WERI-Rb-1 (cell line): ENCODE measurements around the gene SIM2.

Experiments used
- DNase-seq: peaks from one replicate; pipeline ENCODE4 v3.0.0-alpha.2; 2020
- H3K27ac ChIP-seq: fragments of 250-450 bp; sonication (Bioruptor Pico); 2 replicates; pipeline ENCODE4 v1.5.1; 2020; ENCODE audit warnings: mild to moderate bottlenecking, moderate library complexity
- H3K27me3 ChIP-seq: fragments of 250-450 bp; sonication (Bioruptor Pico); 2 replicates; pipeline ENCODE4 v1.5.1; 2021; ENCODE audit warnings: mild to moderate bottlenecking, low read depth, moderate library complexity; ENCODE audit not compliant: insufficient read depth, severe bottlenecking
- H3K36me3 ChIP-seq: fragments of 250-450 bp; sonication (Bioruptor Pico); 2 replicates; pipeline ENCODE4 v1.5.1; 2020; ENCODE audit warnings: mild to moderate bottlenecking, moderate library complexity
- H3K4me3 ChIP-seq: 2 replicates; pipeline ENCODE4 v1.5.1; 2011; ENCODE audit warnings: low read depth, mild to moderate bottlenecking, control low read depth, low read length
- H3K9me3 ChIP-seq: fragments of 250-450 bp; sonication (Bioruptor Pico); 2 replicates; pipeline ENCODE4 v1.5.1; 2021; ENCODE audit warnings: mild to moderate bottlenecking, moderate library complexity; ENCODE audit not compliant: severe bottlenecking
- TF ChIP-seq, protein P1 (sequence below): IDR thresholded peaks from 2 replicates; pipeline ENCODE4 v1.5.1; 2011; ENCODE audit warnings: low read depth, mild to moderate bottlenecking, control low read depth, inconsistent platforms, low read length

SIM2 gene

DNA sequence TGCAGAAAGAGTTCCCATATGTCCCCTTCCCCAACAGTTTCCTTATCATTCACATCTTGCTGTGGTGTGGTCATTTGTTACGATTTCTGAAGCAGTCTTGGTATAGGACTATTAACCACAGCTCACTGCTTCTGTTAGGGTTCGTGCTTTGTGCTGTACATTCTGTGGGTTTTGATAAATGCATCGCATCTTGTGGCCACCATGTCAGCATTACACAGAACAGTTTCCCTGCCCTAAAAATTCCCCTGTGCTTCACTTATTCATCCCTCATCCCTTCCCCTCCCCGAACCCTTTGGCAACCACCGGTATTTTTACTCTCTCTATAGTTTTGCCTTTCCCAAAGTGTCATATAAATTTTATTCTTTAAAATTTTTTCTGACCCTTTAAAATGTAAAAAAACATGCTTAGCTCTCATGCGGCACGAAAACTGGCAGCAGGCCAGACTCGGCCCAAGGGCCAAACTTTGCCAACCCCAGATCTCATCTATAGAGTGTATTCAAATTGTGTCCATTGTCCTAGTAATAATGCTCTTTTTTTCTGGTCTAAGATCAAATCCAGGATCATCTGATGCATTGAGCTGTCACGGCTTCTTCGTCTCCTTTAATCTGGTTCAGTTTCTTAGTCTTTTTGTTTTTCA lies 78.2 kb downstream of the SIM2 start:
- no peak overlapping the region for H3K27ac ChIP-seq

DNA sequence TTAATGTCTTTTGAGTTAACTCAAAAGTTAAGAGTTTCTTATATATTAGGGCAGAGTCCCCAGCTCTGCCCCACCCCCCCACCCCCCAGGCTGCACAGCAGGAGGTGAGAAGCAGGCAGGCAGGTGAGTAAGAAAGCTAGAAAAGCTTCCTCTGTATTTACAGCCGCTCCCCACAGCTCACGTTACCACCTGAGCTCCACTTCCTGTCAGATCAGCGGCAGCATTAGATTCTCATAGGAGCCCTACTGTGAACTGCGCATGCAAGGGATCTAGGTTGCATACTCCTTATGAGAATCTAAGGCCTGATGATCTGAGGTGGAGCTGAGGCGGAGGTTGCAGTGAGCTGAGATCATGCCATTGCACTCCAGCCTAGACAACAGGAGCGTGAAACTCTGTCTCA lies 81.9 kb downstream of the SIM2 start:
- H3K27ac ChIP-seq = no peak overlapping the region
- TF ChIP-seq, protein P1, sequence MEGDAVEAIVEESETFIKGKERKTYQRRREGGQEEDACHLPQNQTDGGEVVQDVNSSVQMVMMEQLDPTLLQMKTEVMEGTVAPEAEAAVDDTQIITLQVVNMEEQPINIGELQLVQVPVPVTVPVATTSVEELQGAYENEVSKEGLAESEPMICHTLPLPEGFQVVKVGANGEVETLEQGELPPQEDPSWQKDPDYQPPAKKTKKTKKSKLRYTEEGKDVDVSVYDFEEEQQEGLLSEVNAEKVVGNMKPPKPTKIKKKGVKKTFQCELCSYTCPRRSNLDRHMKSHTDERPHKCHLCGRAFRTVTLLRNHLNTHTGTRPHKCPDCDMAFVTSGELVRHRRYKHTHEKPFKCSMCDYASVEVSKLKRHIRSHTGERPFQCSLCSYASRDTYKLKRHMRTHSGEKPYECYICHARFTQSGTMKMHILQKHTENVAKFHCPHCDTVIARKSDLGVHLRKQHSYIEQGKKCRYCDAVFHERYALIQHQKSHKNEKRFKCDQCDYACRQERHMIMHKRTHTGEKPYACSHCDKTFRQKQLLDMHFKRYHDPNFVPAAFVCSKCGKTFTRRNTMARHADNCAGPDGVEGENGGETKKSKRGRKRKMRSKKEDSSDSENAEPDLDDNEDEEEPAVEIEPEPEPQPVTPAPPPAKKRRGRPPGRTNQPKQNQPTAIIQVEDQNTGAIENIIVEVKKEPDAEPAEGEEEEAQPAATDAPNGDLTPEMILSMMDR = no peak
- H3K27me3 ChIP-seq = no peaks in the 10 kb centered on the region
- no peaks in the 10 kb centered on the region for H3K9me3 ChIP-seq
- no peak for DNase-seq
- no peaks in the 10 kb centered on the region for H3K36me3 ChIP-seq
- H3K4me3 ChIP-seq = no peak overlapping the region

More for the DNA sequence above, 78.2 kb downstream of the SIM2 start:
- TF ChIP-seq, protein P1 = no peak
- Histone ChIP-seq H3K9me3 (no peaks in the 10 kb centered on the region), H3K27me3 (no peaks in the 10 kb centered on the region), H3K36me3 (no peaks in the 10 kb centered on the region), H3K4me3 (no peak overlapping the region)
- DNase-seq = no peak

DNA sequence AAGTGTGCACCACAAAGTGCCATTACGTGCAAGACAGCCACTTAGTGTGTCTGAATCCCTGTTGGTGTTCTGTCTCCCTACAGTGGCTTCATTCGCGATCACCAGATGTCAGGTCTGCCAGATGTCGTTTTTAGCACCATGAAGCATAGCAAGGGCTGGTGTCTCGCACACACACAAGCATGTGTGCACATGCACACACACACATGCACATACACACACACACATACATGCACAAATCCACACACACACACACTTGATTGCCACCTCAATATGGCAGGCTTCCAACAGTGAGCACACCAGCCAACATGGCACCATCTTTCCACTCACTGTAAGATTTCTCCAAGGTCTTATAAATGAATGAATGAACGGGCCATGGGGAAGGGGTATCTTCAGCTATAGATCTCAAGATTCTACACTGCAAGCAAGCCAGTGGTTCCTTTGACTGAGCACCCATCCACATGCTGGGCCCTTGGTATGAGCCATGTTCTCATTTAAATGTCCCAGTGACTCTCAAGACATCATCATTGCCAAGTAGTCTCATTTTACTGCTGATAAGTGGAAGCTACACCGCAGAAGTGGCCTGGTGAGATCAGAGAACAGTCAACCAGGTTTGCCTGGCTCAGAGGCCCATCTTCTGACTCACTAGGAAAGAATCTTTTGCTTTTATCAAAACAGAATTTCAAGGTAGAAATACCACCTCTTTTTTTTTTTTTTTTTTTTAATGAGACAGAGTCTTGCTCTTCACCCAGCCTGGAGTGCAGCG lies 84.9 kb downstream of the SIM2 start:
- no peak for DNase-seq
- TF ChIP-seq, protein P1 = no peak
- H3K27ac ChIP-seq = no peak overlapping the region
- H3K27me3 ChIP-seq = no peaks in the 10 kb centered on the region
- no peak overlapping the region for H3K4me3 ChIP-seq
- H3K9me3 ChIP-seq = no peaks in the 10 kb centered on the region
- H3K36me3 ChIP-seq = no peaks in the 10 kb centered on the region

DNA sequence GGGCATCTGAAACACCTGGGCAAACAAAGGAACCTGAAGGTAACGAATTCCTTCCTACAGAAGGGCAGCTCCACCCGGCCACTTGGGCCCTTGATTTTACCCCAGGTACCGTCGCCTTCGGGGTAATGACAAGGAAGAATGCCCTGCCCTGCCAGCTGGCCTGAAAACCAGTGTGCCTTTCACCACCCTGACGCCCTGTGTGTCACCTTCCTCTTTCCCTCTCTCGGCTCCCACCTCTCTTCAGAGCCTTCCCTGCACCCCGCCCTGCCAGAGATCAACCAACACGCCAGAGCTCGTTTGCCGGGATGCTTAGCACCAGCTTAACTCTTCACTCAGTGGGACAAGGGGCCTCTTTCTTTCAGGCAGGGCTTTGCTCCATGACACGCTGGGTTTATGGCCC lies 86.0 kb downstream of the SIM2 start:
- TF ChIP-seq, protein P1 = no peak
- no peak overlapping the region for H3K27ac ChIP-seq
- no peaks in the 10 kb centered on the region for H3K36me3 ChIP-seq
- H3K27me3 ChIP-seq = no peaks in the 10 kb centered on the region
- no peak for DNase-seq
- H3K4me3 ChIP-seq = no peak overlapping the region
- H3K9me3 ChIP-seq = no peaks in the 10 kb centered on the region

DNA sequence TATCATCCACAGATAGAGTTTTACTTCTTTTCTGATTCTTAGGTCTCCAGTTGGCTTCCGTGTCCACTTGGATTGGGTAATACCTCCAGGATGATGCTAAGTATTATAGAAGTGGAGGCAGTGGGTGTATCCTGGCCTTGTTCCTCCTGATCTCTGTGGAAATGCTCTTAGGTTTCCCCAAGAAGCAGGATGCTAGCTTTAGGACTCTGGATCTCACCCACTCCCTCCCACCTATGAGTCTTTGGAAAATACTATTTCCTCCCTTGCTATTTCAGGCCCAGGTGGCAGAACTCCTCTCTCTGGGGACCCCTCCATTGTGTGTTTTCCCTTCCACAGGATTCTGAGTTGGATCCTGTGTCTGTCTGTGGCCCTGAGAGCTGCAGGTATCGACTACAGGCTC lies 86.7 kb downstream of the SIM2 start:
- H3K36me3 ChIP-seq = peaks cover under 1% of the 10 kb centered on the region

More for the DNA sequence above, 86.7 kb downstream of the SIM2 start:
- TF ChIP-seq, protein P1 = no peak
- Histone ChIP-seq H3K9me3 (no peaks in the 10 kb centered on the region), H3K4me3 (no peak overlapping the region), H3K27me3 (no peaks in the 10 kb centered on the region), H3K27ac (no peak overlapping the region)
- DNase-seq = no peak
